Measurements from ENCODE around the gene ST3GAL2. TPM values are rescaled to one million over a fixed set of nuclear protein-coding genes. Genes with fewer than 3 reads are reported as not detected.
"Not testable (repeated sequence)": the region's sequence is repeated elsewhere in the genome, so short reads cannot be mapped to it uniquely, and the experiment has no call there.

ST3GAL2 gene
- total and polyA plus RNA-seq, 9 of the 15 experiments (the other 6 are each of a cell fraction or from before 2014, with no cell fraction given) = 1.5 to 108 (median 34.3) TPM

DNA sequence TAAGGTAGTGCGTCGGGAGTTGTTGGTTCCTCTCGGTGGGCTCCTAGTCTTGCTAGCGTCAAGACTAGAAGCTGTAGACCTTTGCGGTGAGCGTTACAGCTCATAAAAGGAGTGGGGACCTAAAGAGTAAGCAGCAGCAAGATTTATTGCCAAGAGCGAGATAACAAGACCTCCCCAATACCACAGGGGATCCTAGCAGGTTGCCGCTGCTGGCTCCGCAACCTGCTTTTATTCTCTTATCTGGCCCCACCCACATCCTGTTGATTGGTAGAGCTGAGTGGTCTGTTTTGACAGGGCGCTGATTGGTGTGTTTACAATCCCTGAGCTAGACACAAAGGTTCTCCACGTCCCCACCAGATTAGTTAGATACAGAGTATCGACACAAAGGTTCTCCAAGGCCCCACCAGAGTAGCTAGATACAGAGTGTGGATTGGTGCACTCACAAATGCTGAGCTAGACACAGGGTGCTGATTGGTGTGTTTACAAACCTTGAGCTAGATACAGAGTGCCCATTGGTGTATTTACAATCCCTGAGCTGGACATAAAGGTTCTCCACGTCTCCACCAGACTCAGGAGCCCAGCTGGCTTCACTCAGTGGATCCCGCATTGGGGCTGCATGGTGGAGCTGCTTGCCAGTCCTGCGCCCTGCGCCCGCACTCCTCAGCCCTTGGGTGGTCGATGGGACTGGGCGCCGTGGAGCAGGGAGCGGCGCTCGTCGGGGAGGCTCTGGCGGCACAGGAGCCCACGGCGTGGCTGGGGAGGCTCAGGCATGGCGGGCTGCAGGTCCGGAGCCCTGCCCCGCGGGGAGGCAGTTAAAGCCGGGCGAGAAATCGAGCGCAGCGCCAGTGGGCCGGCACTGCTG is 11.5 kb upstream of the ST3GAL2 start:
- ChIA-PET CTCF (ENCODE audit: low intra/inter-chr PET ratio) (interaction anchor here (0.6 kb wide), 1 partner anchor 15 kb away, joined by 3 read pairs; no protein-coding TSS in a partner anchor), POLR2A (interaction anchor here (1.3 to 2.2 kb wide), 2 partner anchors 10 to 14 kb away, joined by 3 to 10 read pairs; no protein-coding TSS in a partner anchor)
- WGBS (ENCODE audit: insufficient coverage, low coverage, missing lambda C conversion rate) = 82% methylated on average over 26 of the region's 37 CpGs
- H3K4me3 ChIP-seq; intact Hi-C loops (cut with micrococcal nuclease); in situ Hi-C loops (cut with MboI); H4K20me1 ChIP-seq (replicated peaks; ENCODE audit: control insufficient read depth, insufficient read depth, low read length); FAIRE-seq; H3K27ac ChIP-seq (ENCODE audit: extremely low read depth, low read depth, low read length); H3K9ac ChIP-seq (ENCODE audit: insufficient read depth in 1 of 2, low read depth in 2 of 2, low read length in 2 of 2); H3K36me3 ChIP-seq (ENCODE audit: control insufficient read depth, insufficient read depth, low read length); H2AFZ ChIP-seq (ENCODE audit: low read depth, low read length); H3K79me2 ChIP-seq (ENCODE audit: control insufficient read depth, insufficient read depth, low read length); H3K9me1 ChIP-seq (ENCODE audit: control insufficient read depth, insufficient read depth, low read length); ATAC-seq; H3K4me2 ChIP-seq (ENCODE audit: insufficient read depth, low read length); H3K27me3 ChIP-seq (ENCODE audit: control insufficient read depth in 2 of 2, insufficient read depth in 2 of 2, low read length in 2 of 2); H3K9me3 ChIP-seq (replicated peaks; ENCODE audit: control insufficient read depth, insufficient read depth, low read depth, low read length); BruUV-seq (replicated peaks): not testable (repeated sequence)
- DNase-seq (ENCODE audit: extremely low read depth in 1 of 4, low spot score in 3 of 4) = peak in 2 of 4 experiments; percentile 3 to 45
- peaks cover 4 to 17% of the 10 kb centered on the region in 2 experiments; a peak in 3 of 5 replicates for H3K4me1 ChIP-seq (replicated peaks in 1 of 2; ENCODE audit: control insufficient read depth in 2 of 2, insufficient read depth in 2 of 2, low read length in 2 of 2)
- peak; percentile 16; the same call in 1 of the 2 replicates for TF ChIP-seq PKNOX1 (IDR thresholded peaks at IDR 0.05)
- peak; percentile 65; the same call in 1 of the 2 replicates for TF ChIP-seq POLR2A (conservative IDR thresholded peaks at IDR 0.05)
- TF ChIP-seq TRIM24 (IDR thresholded peaks at IDR 0.05) = 0 out of 4 replicates have a peak, but pooled peaks of 1 of the 2 experiments have one; percentile 33
- TF ChIP-seq ZNF316 (IDR thresholded peaks at IDR 0.05) = peak; percentile 39; the same call in 1 of the 2 replicates
- TF ChIP-seq MTA3 (IDR thresholded peaks at IDR 0.05; ENCODE audit: borderline replicate concordance) = 0 out of 2 replicates have a peak, but pooled peaks have one; percentile 45
- 0 out of 2 replicates have a peak, but pooled peaks have one; percentile 31 for TF ChIP-seq SUPT5H (IDR thresholded peaks at IDR 0.05)
- TF ChIP-seq CREB3L1 (IDR thresholded peaks at IDR 0.05; ENCODE audit: borderline replicate concordance, low read depth) = 0 out of 2 replicates have a peak, but pooled peaks have one; percentile 31
- TF ChIP-seq NFYB (IDR thresholded peaks at IDR 0.05; ENCODE audit: extremely low read depth, insufficient read length) = peak; percentile 38
- TF ChIP-seq MEIS2 (IDR thresholded peaks at IDR 0.05; ENCODE audit: partially characterized antibody) = peak; percentile 53

Measured in K562 (cell line).